Tibial nerve (tissue), 4 donors: ENCODE measurements around the gene MEPCE. TPM values are rescaled to one million over a fixed set of nuclear protein-coding genes. Genes with fewer than 3 reads are reported as not detected.

ENCODE experiments used
- DNase-seq, 2 donors: peaks; one replicate each; pipeline ENCODE4 v3.0.0-alpha.2; 2019; ENCODE audit warnings: low spot score in 2 of 2
- H3K27ac ChIP-seq, 4 donors: fragments of 200-600 bp; sonication (generic) in 3 of 4; one replicate each; pipeline ENCODE4 v1.5.1; 2017 to 2019; ENCODE audit warnings: mild to moderate bottlenecking in 1 of 4
- H3K27me3 ChIP-seq, 2 donors: fragments of 200-600 bp; sonication (generic) in 1 of 2; one replicate each; pipeline versions ENCODE4 v1.5.1 to v1.6.0; 2017 to 2019
- H3K36me3 ChIP-seq, 3 donors: fragments of 200-600 bp; sonication (generic); one replicate each; pipeline ENCODE4 v1.5.1; 2018 to 2019
- H3K4me1 ChIP-seq, 4 donors: fragments of 200-600 bp; sonication (generic) in 3 of 4; one replicate each; pipeline ENCODE4 v1.5.1; 2017 to 2019
- H3K4me3 ChIP-seq, 4 donors: fragments of 200-600 bp; sonication (generic) in 3 of 4; one replicate each; pipeline ENCODE4 v1.5.1; 2017 to 2019; ENCODE audit warnings: mild to moderate bottlenecking in 1 of 4, moderate library complexity in 1 of 4
- H3K9me3 ChIP-seq, 4 donors: fragments of 200-600 bp; sonication (generic) in 3 of 4; one replicate each; pipeline ENCODE4 v1.5.1; 2017 to 2019
- CTCF ChIP-seq, 5 experiments: fragments of 200-600 bp in 3 of 5; fragments of 450-650 bp in 2 of 5; sonication (generic) in 3 of 5; IDR thresholded peaks; one replicate each; pipeline ENCODE4 v1.5.1; 2016 to 2019; ENCODE audit warnings: antibody characterized with exemption in 5 of 5, mild to moderate bottlenecking in 3 of 5, moderate library complexity in 2 of 5
- EP300 ChIP-seq, 2 donors: sonication (generic); formaldehyde crosslinking; IDR thresholded peaks; one replicate each; pipeline ENCODE4 v1.6.1; 2017; ENCODE audit warnings: antibody characterized with exemption in 2 of 2, mild to moderate bottlenecking in 1 of 2
- POLR2A ChIP-seq, 2 donors: fragments of 450-650 bp; IDR thresholded peaks; one replicate each; pipeline ENCODE4 v1.6.1; 2017; ENCODE audit warnings: antibody characterized with exemption in 2 of 2, mild to moderate bottlenecking in 2 of 2, moderate library complexity in 2 of 2
- WGBS, 2 donors: methylation state at CpG; one replicate each; pipeline ENCODE4 v1.1.5; 2018; 5-methylcytosine and 5-hydroxymethylcytosine counted together
- total RNA-seq, 4 donors: library from RNA; depleted of rRNA; stranded (reverse); fragments of >200 nt; gene quantifications; one replicate each; pipeline ENCODE4 v1.1.0, GENCODE V29; 2016

MEPCE gene
- total RNA-seq, 4 donors from 2014 or later, result 39.5 to 50.2 (median 46.6) TPM

- DNase-seq, result no peak
- 95% methylated on average over 6 of the region's 6 CpGs for WGBS, 2 donors
- no peaks in the 10 kb centered on the region for H3K4me1 ChIP-seq
- no peak overlapping the region for H3K4me3 ChIP-seq
- H3K9me3 ChIP-seq, result no peaks in the 10 kb centered on the region
- TF ChIP-seq CTCF (IDR thresholded peaks at IDR 0.05) (no peak), POLR2A (IDR thresholded peaks at IDR 0.05) (no peak), EP300 (IDR thresholded peaks at IDR 0.05) (no peak)
- peaks cover 0 to 18% (median 0%) of the 10 kb centered on the region in 3 donors for H3K36me3 ChIP-seq
- H3K27ac ChIP-seq, result no peak overlapping the region
- H3K27me3 ChIP-seq, result no peaks in the 10 kb centered on the region
These were observed 18.5 kb upstream of the MEPCE start for GRCh38 chr7:100411101-100411500.

- TF ChIP-seq POLR2A (IDR thresholded peaks at IDR 0.05) (no peak), EP300 (IDR thresholded peaks at IDR 0.05) (no peak), CTCF (IDR thresholded peaks at IDR 0.05) (no peak)
- H3K36me3 ChIP-seq, result peaks cover 0 to 15% (median 0%) of the 10 kb centered on the region in 3 donors
- H3K27ac ChIP-seq, result no peak overlapping the region
- H3K27me3 ChIP-seq, result no peaks in the 10 kb centered on the region
- H3K4me1 ChIP-seq, result no peaks in the 10 kb centered on the region
- no peak for DNase-seq
- no peak overlapping the region for H3K4me3 ChIP-seq
- no peaks in the 10 kb centered on the region for H3K9me3 ChIP-seq
These were observed 16.3 kb upstream of the MEPCE start for GRCh38 chr7:100413346-100413745.

GRCh38 chr7:100413889-100414288, 15.7 kb upstream of the MEPCE start:
- H3K4me1 ChIP-seq, result no peaks in the 10 kb centered on the region
- H3K27me3 ChIP-seq, result no peaks in the 10 kb centered on the region
- no peak for DNase-seq
- TF ChIP-seq EP300 (IDR thresholded peaks at IDR 0.05), result no peak
- TF ChIP-seq CTCF (IDR thresholded peaks at IDR 0.05), result no peak
- TF ChIP-seq POLR2A (IDR thresholded peaks at IDR 0.05), result no peak
- H3K27ac ChIP-seq, result no peak overlapping the region
- H3K36me3 ChIP-seq, result peaks cover 0 to 10% (median 0%) of the 10 kb centered on the region in 3 donors
- 81 to 95% methylated on average over 1 of the region's 1 CpG for WGBS, 2 donors
- H3K9me3 ChIP-seq, result no peaks in the 10 kb centered on the region
- no peak overlapping the region for H3K4me3 ChIP-seq

GRCh38 chr7:100415448-100415847, 14.2 kb upstream of the MEPCE start:
- no peak for TF ChIP-seq EP300 (IDR thresholded peaks at IDR 0.05)
- TF ChIP-seq CTCF (IDR thresholded peaks at IDR 0.05), result no peak
- TF ChIP-seq POLR2A (IDR thresholded peaks at IDR 0.05), result no peak
- no peaks in the 10 kb centered on the region for H3K4me1 ChIP-seq
- DNase-seq, result no peak
- WGBS, 2 donors, result 92% methylated on average over 5 of the region's 5 CpGs
- H3K9me3 ChIP-seq, result no peaks in the 10 kb centered on the region
- no peaks in the 10 kb centered on the region for H3K27me3 ChIP-seq
- H3K4me3 ChIP-seq, result no peak overlapping the region
- H3K27ac ChIP-seq, result no peak overlapping the region
- peaks cover 0 to 8% (median 0%) of the 10 kb centered on the region in 3 donors for H3K36me3 ChIP-seq

GRCh38 chr7:100418930-100419659, 10.5 kb upstream of the MEPCE start:
- H3K27me3 ChIP-seq, result no peaks in the 10 kb centered on the region
- WGBS, 2 donors, result 76 to 77% methylated on average over 1 of the region's 1 CpG
- DNase-seq, result no peak
- TF ChIP-seq CTCF (IDR thresholded peaks at IDR 0.05) (no peak), POLR2A (IDR thresholded peaks at IDR 0.05) (no peak), EP300 (IDR thresholded peaks at IDR 0.05) (no peak)
- H3K4me3 ChIP-seq, result no peak overlapping the region
- H3K27ac ChIP-seq, result peak overlapping the region in 1 of 4 donors; percentile 20
- peaks cover 0 to 16% (median 0%) of the 10 kb centered on the region in 3 donors for H3K36me3 ChIP-seq
- H3K9me3 ChIP-seq, result no peaks in the 10 kb centered on the region
- H3K4me1 ChIP-seq, result no peaks in the 10 kb centered on the region
